HG02763 (cell line): Measurements from ENCODE around the gene BLID.

Experiments used
- ATAC-seq: cut with Tn5 transposase; IDR thresholded peaks from one replicate; pipeline ENCODE4 v1.9.1; 2021; ENCODE audit warnings: mild to moderate bottlenecking, moderate library complexity; ENCODE audit not compliant: unreplicated experiment

The BLID gene

DNA sequence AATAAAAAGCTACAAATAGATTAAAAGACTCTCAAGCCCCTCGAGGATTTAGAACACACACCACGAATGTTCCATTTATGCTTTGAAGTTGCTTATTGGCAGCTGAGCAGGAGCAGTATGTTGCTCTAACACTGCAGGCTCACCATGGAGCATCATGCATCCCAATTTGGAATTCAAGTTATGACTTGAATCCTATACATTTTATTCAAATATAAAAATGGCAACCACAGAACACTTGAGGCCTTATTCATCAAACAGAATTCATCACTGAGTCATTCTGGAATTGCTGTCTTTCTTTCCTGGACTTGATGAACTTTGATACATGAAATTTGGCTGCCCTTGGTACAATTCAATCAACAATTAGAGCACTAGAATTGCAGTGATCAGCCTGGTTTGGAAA lies 24.5 kb upstream of the BLID start:
- ATAC-seq: no peak

DNA sequence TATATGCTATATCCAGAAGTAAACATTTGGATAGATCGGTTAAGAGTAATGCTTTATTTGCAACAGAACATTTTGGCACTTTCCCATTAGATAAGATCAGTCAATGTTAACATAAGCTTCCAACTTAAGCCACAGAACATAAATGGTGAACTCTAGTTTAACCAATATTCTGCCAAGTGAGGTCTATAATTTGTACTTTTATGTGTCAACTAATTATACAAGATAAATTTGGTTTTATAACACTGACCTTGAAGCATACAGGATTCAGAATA lies 23.5 kb upstream of the BLID start:
- no peak for ATAC-seq

DNA sequence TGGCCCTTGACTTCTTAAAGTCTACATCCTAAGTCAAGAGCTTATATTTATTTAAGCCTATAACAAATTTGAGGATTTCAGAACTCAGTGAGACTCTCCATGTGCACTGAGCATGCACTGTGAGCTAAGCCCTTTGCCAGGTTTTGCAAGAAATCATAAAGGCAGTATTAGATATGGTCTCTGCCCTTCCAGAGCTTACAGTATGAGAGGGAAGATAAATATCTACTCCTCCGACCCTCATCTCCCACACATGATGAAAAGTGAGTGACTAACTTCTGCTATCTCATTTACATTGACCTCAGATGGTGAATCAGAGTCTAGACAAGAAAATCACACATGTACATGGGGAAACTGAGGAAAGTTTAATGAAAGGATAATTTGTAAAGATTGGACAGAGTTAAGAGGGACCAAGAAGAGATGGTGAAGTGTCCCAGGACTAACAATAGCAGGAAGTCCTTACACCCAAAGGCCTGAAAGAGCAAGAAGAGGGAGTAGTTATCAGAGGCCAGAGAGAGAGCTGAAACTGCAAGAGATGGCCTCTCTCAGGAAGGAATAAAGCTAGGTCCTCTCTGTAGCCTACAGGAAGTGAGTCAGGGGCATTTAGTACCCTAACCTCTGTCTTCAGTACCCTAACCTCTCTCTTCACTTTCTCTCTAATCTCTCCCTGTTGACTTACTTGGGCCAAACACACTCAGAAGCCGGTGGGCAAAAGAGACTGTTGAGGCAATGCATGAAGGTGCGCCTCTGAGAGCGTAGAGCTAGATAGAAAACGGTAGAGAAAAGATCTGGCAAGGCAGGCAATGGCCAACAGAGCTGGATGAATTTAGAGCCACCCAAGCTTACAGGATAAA lies 23.0 kb upstream of the BLID start:
- no peak for ATAC-seq

DNA sequence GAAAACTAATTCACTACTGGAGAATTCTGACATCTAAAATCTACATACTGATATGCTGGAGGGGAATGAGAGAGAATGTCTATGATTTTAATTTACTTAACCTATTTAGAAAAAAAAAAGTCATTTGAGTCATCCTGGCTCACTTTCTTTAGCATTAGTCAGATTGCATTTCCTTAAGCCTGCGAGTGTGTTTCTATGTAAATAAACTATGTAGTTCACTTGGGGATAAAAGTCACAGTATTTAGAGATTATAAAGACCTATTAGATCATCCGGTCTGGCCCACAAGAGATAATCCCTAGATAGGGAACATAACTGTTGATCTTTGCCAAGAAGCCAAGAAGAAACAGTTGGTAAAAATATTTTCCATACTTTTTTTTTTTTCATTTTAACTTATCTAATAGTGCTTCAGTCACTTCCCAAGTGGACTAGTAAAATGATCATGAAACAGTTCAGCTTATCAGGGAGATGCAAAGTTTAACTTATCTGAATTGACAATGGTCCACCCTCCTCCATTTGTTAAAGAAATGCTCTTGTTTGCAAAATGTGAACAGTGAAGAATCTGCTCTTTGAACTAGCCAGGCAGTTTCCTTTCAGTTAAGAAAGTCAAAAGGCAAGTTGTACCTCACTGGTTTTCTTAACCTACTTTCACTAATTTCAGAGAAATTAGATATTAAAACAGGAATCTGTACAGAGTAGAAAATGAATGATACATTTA lies 21.2 kb upstream of the BLID start:
- ATAC-seq: no peak

DNA sequence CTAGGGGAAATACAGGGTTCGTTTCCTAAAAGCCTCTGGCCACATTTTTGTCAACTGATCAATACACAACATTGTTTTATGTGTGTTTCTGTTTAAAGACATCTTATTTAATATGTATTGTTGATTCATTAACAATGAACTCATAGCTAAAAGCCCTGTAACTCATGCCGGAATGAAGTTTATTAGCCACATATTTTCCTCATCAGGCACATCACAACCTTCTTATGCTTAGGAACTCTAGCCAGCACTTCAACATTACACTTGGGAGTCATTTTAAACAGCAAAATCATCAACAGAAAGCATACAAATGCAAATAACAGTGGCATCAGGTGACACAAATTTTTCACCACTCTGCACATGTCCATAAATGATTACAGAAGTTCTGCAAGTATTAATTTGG lies 15.1 kb upstream of the BLID start:
- ATAC-seq: no peak

DNA sequence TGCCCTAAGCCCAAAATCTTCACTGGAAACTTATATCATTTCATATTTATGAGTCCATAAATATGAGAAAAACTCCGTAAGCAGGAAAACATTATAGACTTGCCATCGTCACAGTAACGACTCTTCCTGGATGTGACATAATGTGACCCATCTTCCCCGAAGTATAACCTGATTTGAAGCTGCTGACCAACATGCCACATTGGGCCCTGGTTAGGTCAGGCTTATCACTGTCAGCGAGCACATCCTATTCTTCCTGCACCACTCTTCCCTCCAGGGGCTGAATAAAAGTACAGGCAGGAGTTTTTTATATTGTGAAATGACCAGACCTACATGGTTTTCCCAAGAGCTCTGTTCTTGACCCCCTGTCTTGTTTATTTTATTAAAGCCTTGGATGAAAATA lies 12.1 kb upstream of the BLID start:
- ATAC-seq: no peak

DNA sequence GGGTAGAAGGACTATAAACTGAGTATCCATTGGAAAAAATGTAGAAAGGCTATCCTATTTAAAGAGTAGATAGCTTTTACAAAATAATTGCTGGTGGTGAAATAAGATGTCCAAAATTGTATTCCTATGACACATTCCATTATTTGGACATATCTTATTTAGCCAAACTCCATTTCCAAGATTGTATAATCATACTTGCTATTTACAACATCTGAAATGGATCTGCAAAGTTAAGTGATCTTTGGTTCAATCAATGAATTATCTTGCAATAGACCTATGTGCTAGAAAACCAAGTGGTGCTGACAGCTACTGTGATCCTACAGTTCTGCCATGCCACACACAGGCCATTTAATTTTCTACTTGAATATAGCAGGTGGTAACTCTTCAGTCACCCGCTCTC lies 11.0 kb upstream of the BLID start:
- no peak for ATAC-seq

DNA sequence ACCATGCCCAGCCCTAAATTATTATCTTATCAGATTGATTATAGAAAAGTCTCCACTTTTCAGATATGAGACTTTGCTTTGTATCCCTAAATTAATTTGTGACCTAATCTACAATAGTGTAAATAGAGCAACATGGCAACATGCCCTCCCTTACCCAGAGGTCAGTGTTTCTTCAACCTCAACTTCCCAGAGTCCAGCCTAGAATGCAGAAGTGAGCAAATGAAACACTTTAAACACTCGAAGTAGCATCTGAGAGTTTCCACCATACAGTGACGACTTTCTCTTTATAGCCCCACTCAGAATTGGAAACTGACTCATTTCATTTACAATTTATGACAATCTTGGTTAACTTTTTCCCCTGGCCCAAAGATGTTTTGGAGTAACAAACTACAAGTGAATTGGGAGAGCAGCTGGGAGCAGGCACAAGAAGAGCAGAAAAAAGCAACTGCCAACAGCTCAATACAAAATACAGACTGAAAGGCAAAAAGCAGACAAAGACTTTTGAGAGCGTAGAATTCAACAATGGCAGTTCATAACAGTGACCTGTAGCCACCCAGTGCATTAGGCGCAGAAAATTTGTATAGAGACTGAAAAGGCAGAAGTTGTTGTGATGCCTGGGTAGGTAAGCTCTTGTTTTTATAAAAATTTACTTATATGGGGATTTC lies 10.1 kb upstream of the BLID start:
- no peak for ATAC-seq

DNA sequence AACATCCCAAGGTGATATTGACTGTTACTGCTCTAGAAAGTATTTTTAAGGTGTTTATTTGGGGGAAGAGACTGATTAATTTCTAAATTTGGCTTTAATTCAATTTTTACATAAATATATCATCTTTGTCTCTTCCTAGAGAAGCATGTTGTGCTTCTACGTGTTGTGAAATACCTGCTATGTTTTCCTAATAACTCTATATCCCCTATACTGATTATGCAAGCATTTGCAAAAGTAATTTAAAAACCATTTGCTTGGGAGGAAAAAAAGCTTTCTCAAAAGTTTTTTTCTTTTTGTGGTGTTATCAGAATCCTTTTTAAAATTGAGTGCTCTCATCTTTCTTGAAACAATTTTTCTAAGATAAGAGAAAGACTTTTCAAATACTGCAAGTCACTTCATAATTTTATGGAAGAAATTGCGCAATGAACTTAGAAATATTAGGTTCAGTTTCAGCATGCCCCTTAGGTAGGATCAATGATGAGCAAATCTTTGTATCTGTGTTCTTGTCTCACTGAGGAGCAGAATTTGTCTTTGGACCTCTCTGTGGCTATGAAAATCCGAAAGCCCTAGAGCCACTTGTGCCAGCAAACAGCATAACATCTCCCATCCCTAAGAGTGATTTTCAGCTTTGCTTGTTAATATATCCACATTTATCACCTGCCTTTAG lies 7.4 kb upstream of the BLID start:
- ATAC-seq: no peak

DNA sequence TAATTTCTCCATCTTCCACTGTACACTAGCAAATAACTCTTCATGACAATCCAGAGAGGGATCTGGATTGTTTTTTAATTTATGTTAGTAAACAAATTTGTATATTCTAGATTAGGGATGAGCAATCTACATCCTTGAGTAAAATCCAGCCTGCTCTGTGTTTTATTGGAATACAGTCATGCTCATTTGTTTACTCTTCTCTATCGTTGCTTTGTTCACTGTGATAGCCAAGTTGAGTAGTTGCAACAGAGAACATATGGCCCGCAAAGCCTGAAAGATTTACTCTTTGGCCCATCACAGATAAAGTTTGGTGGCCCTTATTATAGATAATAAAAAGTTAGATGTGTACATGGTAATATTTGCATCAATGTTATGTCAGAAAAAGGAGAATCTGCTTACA lies 6.2 kb upstream of the BLID start:
- ATAC-seq: no peak

DNA sequence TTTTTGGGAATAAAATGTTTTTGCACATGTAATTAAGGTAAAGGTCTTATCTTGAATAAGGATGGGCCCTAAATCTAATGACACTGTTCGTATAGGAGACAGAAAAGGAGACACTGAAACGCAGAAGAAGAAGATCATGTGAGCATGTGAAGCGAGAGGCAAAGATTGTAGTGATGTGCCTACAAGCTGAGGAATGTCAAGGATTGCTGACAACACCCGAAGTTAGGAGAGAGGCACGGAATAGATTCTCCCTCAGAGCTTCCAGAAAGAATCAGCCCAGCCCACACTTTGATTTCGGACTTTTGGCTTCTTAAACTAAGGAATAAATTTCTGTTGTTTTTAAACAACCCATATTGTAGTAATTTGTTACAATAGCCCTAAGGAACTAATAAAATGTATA lies 4.1 kb upstream of the BLID start:
- no peak for ATAC-seq

DNA sequence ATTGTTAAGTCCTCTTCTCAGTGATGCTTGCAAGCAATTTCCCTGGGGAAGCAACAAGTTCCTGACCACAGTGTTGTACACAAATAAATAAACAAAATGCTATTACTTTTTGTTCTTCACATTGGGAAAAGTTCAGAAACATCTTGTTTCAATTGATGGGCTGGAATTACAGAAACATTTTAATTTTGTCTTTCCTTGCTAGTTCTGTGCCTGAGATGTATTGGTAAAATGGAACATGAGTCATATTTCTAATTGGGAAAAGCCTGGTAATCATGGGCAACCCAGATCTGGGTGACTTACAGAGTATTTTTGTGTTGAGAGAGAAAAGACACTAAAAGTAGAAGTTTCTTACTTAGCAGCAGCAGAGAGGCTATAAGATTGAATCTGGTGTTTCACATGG lies 576 bp upstream of the BLID start:
- ATAC-seq: no peak

DNA sequence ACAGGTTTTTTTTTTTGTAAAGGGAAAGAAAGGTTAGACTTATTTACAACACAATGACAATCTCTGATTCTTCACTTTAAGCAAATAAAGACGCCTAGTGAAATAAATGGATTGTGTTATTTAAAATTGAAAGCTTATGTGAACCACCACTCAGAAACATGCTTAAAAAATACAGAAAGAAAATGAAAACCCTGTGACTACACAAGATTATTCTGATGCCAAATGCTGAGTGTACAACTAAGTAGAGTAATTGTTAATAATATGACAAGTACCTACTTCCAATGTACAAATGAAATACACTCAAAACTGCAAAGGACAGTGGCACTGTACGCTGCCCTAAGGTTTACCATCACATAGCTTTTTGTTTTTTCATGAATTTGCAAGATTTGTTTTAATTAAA lies 1.0 kb downstream of the BLID start:
- ATAC-seq: no peak

DNA sequence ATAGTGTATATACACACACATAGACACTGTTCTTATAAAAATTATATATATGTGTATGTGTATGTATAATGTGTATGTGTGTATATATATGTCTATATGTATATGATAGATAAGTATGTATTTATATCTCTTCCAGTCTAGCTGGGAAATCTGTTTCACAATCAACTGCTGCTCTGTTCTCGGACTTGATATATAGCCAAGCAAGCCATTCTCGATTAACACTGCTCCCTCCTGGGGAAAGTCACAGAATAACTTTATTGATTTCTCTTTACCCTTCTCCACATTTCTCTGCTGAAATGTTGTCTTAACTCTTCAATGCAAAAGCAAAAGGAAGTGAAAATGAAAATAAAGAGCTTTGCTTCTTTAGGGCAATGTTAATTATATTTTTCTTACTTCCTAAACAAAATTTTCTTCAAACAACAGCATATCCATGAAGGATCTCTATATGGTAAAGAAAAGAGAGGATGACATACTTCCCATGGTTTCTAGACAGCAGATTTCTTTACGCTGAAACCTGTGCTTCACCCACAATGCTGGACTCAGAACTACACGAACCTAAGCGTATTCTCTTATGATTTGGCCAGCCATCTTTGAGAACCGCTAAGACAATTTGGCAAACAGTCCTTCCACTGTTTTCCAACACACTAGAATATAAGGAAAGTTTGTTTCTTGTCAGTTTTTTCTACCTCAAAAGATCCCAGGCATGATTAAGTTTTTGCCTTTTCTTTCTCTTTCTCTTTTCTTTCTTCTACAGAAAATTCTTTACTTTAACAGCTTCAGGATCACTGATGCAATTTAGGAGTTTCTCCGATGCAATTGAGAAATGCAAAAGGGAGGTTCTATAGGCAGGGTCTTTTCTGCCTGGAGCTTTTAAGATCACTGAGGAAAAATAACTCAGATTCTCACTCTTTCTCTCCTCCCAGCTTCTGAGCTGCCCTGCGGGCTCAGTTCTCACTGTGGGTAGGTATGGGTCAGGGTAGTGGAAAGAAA lies 1.9 kb downstream of the BLID start:
- no peak for ATAC-seq

DNA sequence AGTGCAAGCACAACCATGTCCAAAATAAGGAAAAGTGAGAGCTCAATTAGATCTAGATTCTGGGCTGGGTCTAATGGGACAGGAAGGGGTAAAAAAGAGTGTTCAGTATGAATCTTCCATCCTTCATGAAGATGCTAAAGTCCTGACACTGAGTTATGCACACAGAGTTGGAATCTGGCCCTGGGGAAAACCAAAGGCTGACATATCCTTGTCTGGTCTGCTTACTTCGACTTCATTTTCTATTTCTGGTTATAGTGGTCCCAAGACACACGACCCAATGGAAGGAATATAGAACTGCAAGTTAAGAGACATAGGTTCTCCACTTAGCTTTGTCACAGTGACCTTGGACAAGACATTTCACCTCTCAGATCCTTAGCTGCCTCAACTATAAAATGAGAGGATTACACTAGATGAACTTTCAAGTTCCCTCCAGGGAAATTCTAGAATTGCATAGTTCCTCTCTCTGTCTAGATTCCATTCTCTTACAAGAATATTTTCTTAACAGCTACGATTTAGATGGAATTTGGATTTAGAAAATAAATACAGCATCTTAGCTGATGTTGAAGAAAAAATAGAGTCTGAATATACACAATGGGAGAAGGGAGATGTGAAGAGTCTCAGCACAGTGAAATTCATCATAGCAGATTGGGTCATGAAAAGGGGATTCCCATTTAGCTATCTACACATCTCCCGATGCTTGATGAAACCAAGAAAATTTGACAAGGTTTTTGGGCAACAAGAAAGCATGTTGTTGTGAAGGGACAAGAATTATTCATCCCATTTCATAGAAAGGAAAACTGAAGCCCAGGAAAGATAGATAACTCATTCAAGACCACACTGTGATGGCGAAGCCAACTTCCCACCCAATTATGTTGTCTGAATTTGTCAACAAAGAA lies 3.3 kb downstream of the BLID start:
- no peak for ATAC-seq

DNA sequence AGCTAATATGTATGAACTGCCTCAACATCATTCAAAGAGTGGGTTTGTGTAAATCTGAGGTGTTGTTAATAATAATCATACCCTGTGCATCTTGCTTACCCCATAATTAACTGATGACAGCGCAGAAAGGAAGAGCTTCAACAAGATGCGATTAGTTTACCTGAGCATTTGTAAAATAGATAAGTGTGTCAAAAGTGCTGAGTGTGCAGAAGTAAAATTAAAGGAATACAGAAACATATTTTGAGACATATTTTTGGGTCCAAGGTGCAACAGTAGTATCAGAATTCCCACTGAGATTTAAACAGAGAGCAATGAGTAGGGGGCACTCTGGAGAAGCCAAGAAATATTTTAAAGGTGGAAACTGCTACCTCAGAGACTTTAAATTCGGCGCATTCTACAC lies 6.1 kb downstream of the BLID start:
- ATAC-seq: no peak

DNA sequence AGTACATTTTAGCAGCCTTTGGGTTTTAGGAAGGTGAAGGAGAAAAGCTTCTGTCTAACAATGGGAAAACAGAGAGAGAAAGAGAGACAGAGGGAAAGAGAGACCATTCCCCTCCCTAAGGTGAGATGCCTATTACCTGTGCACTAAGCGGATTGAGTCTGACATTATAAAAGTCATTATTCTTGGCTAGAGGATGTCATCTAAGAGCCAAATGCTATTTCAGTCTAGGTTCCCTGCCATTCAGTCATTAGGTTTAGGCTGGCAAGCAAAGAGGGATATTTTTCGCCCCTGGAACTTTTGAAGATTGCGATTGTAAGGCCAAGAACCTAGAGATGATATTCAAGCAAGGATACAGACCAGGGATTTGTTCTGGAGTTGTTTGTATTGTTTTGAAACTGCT lies 7.2 kb downstream of the BLID start:
- no peak for ATAC-seq

DNA sequence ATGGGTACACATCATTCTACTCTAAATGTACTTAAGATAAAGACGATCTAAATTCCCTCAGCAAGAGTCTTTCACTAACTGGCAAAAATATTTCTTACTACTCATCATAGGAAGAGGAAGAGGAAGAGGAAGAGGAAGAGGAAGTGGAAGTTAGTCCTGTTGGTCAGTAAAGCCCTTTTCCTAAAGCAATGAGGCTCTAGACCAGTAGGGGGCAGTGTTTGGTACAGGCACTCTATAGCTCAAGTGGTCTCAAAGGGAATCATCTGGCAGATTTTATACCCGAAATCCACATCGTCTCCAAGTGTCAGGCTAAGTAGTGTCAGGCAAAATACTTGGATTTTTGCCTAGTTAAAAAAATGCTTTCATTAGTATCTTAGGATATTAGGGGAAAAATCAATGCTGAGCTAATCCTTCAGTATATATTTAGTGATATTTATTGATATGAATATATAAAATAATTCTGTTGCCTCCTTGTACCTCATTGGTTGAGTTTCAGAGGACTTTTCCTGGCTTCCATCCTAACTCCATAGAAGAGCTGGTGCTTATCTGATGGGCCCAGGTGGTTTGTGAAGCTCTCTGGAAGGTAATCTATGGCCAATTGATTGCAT lies 7.7 kb downstream of the BLID start:
- ATAC-seq: no peak

DNA sequence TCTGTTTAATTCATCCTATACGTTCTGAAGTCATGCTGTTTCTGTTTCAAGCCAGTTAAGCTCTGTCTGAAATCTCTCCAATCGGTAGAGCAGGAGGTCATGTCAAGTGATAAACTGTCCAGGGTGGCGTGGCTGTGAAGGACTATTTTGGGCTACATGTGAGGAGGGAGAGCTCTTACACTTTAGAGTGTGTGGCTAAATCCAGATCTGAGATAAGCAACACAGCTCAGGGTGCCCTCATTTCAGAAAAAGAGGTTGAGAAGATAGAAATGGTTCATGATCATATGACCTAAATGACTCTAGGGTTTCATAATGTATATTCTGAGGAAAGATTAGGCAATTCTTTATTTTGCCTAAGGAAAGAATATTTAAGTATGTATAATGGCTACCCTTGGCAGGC lies 8.4 kb downstream of the BLID start:
- no peak for ATAC-seq
